Measurements from ENCODE around the gene DHX8. TPM values are rescaled to one million over a fixed set of nuclear protein-coding genes. Genes with fewer than 3 reads are reported as not detected.
A peak's percentile ranks its signal among the peaks of the same experiment; 100 is the strongest.

Gene DHX8
- total RNA-seq: 10 to 100 TPM; 75.8 to 78.2 TPM
- 10 to 100 TPM; 16.1 to 43.8 TPM for polyA plus RNA-seq

DNA sequence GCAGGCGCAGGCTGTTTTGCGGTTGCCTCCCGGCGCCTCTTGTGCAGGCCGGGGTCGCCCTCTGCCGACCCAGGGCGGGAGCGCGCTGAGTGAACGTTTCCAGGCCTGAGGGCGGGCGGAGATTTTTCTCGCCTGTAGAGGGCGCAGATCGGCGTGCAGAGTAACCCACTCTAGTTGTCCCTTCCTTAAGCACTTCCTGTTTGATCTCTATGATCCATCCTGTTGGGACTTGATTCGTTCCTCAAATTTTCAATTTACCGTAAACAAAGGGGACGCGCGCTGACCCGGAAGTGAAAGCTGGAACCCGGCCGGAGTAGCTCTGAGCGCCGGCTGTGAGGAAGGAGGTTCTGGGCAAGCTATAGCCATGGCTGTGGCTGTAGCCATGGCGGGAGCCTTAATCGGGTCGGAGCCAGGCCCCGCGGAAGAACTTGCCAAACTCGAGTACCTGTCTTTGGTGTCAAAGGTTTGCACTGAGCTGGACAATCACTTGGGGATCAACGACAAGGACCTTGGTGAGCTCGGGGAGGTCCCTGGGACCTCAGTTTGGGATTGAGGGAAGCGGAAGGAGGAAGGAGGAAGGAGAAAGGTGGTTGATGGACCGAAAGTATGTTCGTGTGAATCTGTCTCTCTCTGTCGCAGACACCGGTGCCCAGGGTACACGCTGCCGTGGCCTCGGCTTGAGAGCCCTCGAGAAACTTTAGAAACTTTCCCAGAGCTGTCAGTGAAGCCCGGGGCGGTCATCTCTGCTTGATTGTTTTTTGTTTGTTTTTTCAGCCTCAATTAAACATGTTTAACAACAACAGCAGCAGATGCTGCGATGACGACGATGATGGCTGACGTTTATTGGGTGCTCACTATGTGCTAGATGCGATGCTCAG, at the start of gene DHX8:
Gene DHX8 (plus strand): TSS at position 302 of the 878 bp plus-strand sequence. CDS start 63 bp downstream, at position 365.
- Histone ChIP-seq H3K4me1 (ENCODE audit: insufficient read depth, low read length) (peaks cover 25% of the 10 kb centered on the region), H3K36me3 (ENCODE audit: insufficient read depth, low read length) (no peaks in the 10 kb centered on the region), H3K9me3 (ENCODE audit: control insufficient read depth in 1 of 2, low read length in 2 of 2) (no peaks in the 10 kb centered on the region), H3K4me3 (ENCODE audit: low read length in 2 of 2) (peak within 1 kb of the TSS; percentile 84 to 98), H3K27ac (ENCODE audit: low read depth, low read length) (peak within 1 kb of the TSS; percentile 78), H3K27me3 (ENCODE audit: insufficient read depth, low read length) (no peaks in the 10 kb centered on the region)
- peaks cover 0 to 3% (median 0%) of the 10 kb centered on the region in 8 donors for H3K9me3 Mint-ChIP-seq
- H3K36me3 Mint-ChIP-seq: peaks cover 0 to 14% of the 10 kb centered on the region in 2 donors
- peaks cover 17 to 39% (median 29%) of the 10 kb centered on the region in 4 donors for H3K4me1 Mint-ChIP-seq
- H3K27me3 Mint-ChIP-seq: peaks cover 0 to 1% of the 10 kb centered on the region in 2 donors
- ChIA-PET POLR2A (ENCODE audit: partially characterized antibody) (interaction anchor here (0.6 to 5.8 kb wide), 22 partner anchors 10 to 660 kb away, joined by 3 to 136 read pairs (median 4); partner anchors contain the start of genes ARL4D, BECN1, BRCA1 and ETV4), CTCF (ENCODE audit: partially characterized antibody) (interaction anchor here (0.6 to 8.0 kb wide), 42 partner anchors 9 to 662 kb away, joined by 3 to 178 read pairs (median 3); partner anchors contain the start of genes ARL4D, ETV4, IFI35 and RPL27)
- peak within 1 kb of the TSS; percentile 96 to 100 (median 100) for H3K4me3 Mint-ChIP-seq
- H3K27ac Mint-ChIP-seq: peak within 1 kb of the TSS; percentile 93 to 100 (median 99)
- peak; percentile 97 to 99 (median 98) for DNase-seq
- intact Hi-C loops (cut with micrococcal nuclease): loop anchor here (1.0 to 10.0 kb wide), 10 partner anchors 90 to 649 kb away; partner anchors contain the start of genes BRCA1, NBR1, PSME3 and RND2

- Histone ChIP-seq H3K4me1 (ENCODE audit: insufficient read depth, low read length) (no peaks in the 10 kb centered on the region), H3K9me3 (ENCODE audit: control insufficient read depth in 1 of 2, low read length in 2 of 2) (no peaks in the 10 kb centered on the region), H3K27me3 (ENCODE audit: insufficient read depth, low read length) (no peaks in the 10 kb centered on the region), H3K27ac (ENCODE audit: low read depth, low read length) (no peak overlapping the region), H3K36me3 (ENCODE audit: insufficient read depth, low read length) (no peaks in the 10 kb centered on the region), H3K4me3 (ENCODE audit: low read length in 2 of 2) (no peak overlapping the region)
- ChIA-PET POLR2A (ENCODE audit: partially characterized antibody) (no interaction called here), CTCF (ENCODE audit: partially characterized antibody) (interaction anchor here (1.0 kb wide), 1 partner anchor 9 kb away, joined by 3 read pairs; no protein-coding TSS in a partner anchor)
- H3K27me3 Mint-ChIP-seq: peaks cover 12 to 22% of the 10 kb centered on the region in 2 donors
- DNase-seq: no peak
- intact Hi-C loops (cut with micrococcal nuclease): no loop called here
- H3K4me1 Mint-ChIP-seq: no peaks in the 10 kb centered on the region
- no peak overlapping the region for H3K27ac Mint-ChIP-seq
- H3K36me3 Mint-ChIP-seq: no peaks in the 10 kb centered on the region
- H3K4me3 Mint-ChIP-seq: no peak overlapping the region
- peaks cover 0 to 3% (median 0%) of the 10 kb centered on the region in 8 donors for H3K9me3 Mint-ChIP-seq
These were observed 48.9 kb upstream of the DHX8 start for GRCh38 chr17:43434902-43435319.

DNA sequence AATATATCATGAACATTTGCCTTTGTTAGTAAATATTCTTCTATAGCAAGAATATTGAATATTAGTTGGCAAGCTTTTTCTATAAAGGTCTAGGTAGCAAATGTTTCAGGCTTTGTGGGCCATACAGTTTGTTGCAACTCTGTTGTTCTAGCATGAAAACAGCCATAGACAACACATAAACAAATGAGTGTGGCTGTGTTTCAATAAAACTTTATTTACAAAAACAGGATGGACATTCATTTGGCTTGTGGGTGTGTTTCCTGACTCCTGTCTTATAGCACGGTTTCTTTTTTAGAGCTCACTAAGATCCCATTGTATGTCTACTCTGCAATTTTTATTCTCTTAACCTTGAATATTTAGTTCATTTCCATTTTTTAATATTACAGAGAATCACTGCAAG, 46.0 kb upstream of the DHX8 start:
- intact Hi-C loops (cut with micrococcal nuclease): no loop called here
- H3K27ac Mint-ChIP-seq: peak overlapping the region in 1 of 7 donors; percentile 10
- H3K27me3 Mint-ChIP-seq: peaks cover 7 to 15% of the 10 kb centered on the region in 2 donors
- no peak for DNase-seq
- Histone ChIP-seq H3K4me3 (ENCODE audit: low read length in 2 of 2) (no peak overlapping the region), H3K36me3 (ENCODE audit: insufficient read depth, low read length) (no peaks in the 10 kb centered on the region), H3K4me1 (ENCODE audit: insufficient read depth, low read length) (no peaks in the 10 kb centered on the region), H3K27me3 (ENCODE audit: insufficient read depth, low read length) (no peaks in the 10 kb centered on the region), H3K9me3 (ENCODE audit: control insufficient read depth in 1 of 2, low read length in 2 of 2) (no peaks in the 10 kb centered on the region), H3K27ac (ENCODE audit: low read depth, low read length) (no peak overlapping the region)
- no peaks in the 10 kb centered on the region for H3K36me3 Mint-ChIP-seq
- no peak overlapping the region for H3K4me3 Mint-ChIP-seq
- peaks cover 0 to 3% (median 0%) of the 10 kb centered on the region in 8 donors for H3K9me3 Mint-ChIP-seq
- ChIA-PET POLR2A (ENCODE audit: partially characterized antibody) (no interaction called here), CTCF (ENCODE audit: partially characterized antibody) (no interaction called here)
- H3K4me1 Mint-ChIP-seq: no peaks in the 10 kb centered on the region

DNA sequence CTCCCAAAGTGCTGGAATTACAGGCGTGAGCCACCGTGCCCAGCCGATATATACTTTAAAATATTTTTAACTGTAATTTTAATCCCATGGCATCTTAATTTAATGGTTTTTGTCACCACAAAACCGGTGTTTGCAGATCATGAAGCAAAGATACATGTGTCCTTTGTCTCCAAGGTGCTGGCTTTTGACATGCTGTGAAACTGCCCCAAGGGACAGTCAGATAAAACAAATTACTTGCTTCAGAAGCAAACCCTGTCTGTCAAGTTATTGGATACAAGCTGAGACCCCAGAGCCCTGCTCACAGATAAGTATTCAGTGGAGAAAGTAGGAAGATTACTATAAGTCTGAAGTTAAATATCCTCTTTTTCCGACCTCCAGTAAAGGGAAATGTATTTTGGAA, 45.1 kb upstream of the DHX8 start:
- CTCF ChIA-PET (ENCODE audit: partially characterized antibody): no interaction called here
- DNase-seq: no peak
- peaks cover 0 to 3% (median 0%) of the 10 kb centered on the region in 8 donors for H3K9me3 Mint-ChIP-seq
- H3K4me3 Mint-ChIP-seq: no peak overlapping the region
- no peaks in the 10 kb centered on the region for H3K9me3 ChIP-seq (ENCODE audit: control insufficient read depth in 1 of 2, low read length in 2 of 2)
- no peak overlapping the region for H3K27ac ChIP-seq (ENCODE audit: low read depth, low read length)
- H3K27me3 Mint-ChIP-seq: peaks cover 7 to 15% of the 10 kb centered on the region in 2 donors
- H3K4me1 ChIP-seq (ENCODE audit: insufficient read depth, low read length): no peaks in the 10 kb centered on the region
- POLR2A ChIA-PET (ENCODE audit: partially characterized antibody): interaction anchor here (0.7 kb wide), 1 partner anchor 1157 kb away, joined by 3 read pairs; no protein-coding TSS in a partner anchor
- H3K36me3 Mint-ChIP-seq: no peaks in the 10 kb centered on the region
- no peak overlapping the region for H3K4me3 ChIP-seq (ENCODE audit: low read length in 2 of 2)
- intact Hi-C loops (cut with micrococcal nuclease): no loop called here
- no peaks in the 10 kb centered on the region for H3K27me3 ChIP-seq (ENCODE audit: insufficient read depth, low read length)
- H3K36me3 ChIP-seq (ENCODE audit: insufficient read depth, low read length): no peaks in the 10 kb centered on the region
- H3K4me1 Mint-ChIP-seq: no peaks in the 10 kb centered on the region
- H3K27ac Mint-ChIP-seq: no peak overlapping the region

DNA sequence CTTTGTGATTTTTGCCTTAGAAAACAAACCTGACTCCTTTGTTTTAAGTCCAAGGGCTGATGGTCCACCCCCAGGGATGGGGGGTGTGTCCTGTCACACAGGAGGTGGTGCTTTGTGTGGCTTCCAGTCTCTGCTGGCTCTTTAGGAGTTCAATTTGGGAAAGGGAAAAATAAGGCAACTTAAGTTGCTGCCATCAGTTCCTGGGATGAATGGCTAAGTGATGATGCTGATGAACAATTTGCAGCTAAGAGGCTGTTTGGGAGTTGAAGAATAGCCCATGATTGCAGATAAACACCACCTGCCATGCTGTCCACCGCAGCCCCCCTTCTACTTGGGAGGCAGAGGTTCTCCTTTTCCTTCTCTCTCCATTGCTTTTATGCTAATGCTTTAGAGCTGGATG, 44.7 kb upstream of the DHX8 start:
- no peak overlapping the region for H3K27ac ChIP-seq (ENCODE audit: low read depth, low read length)
- DNase-seq: no peak
- CTCF ChIA-PET (ENCODE audit: partially characterized antibody): no interaction called here
- H3K9me3 ChIP-seq (ENCODE audit: control insufficient read depth in 1 of 2, low read length in 2 of 2): no peaks in the 10 kb centered on the region
- no peaks in the 10 kb centered on the region for H3K36me3 Mint-ChIP-seq
- H3K27me3 ChIP-seq (ENCODE audit: insufficient read depth, low read length): no peaks in the 10 kb centered on the region
- H3K4me1 ChIP-seq (ENCODE audit: insufficient read depth, low read length): no peaks in the 10 kb centered on the region
- peaks cover 0 to 3% (median 0%) of the 10 kb centered on the region in 8 donors for H3K9me3 Mint-ChIP-seq
- no peaks in the 10 kb centered on the region for H3K36me3 ChIP-seq (ENCODE audit: insufficient read depth, low read length)
- no peak overlapping the region for H3K4me3 ChIP-seq (ENCODE audit: low read length in 2 of 2)
- no peaks in the 10 kb centered on the region for H3K4me1 Mint-ChIP-seq
- no peak overlapping the region for H3K4me3 Mint-ChIP-seq
- peaks cover 9 to 17% of the 10 kb centered on the region in 2 donors for H3K27me3 Mint-ChIP-seq
- no peak overlapping the region for H3K27ac Mint-ChIP-seq
- POLR2A ChIA-PET (ENCODE audit: partially characterized antibody): no interaction called here
- intact Hi-C loops (cut with micrococcal nuclease): no loop called here

DNA sequence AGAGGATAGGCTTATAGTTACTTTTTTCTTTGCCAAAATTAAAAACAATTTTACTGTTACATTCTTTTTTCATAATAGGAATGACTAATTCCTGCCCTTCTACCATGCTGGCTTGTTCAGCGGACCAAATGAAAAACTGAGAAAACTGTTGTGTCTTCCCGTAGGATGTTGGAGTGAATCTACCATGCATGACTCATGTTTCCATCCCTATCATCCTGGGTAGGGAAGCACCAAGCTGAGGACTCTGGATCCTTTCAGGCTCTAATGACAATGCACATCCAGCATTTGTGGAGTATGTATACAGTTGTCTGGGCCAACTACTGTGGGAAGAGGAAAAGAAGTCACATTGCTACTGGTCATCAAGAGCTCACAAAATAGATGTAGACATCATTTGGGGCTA, 41.1 kb upstream of the DHX8 start:
- Histone ChIP-seq H3K4me1 (ENCODE audit: insufficient read depth, low read length) (no peaks in the 10 kb centered on the region), H3K27me3 (ENCODE audit: insufficient read depth, low read length) (no peaks in the 10 kb centered on the region), H3K4me3 (ENCODE audit: low read length in 2 of 2) (no peak overlapping the region), H3K36me3 (ENCODE audit: insufficient read depth, low read length) (no peaks in the 10 kb centered on the region), H3K27ac (ENCODE audit: low read depth, low read length) (no peak overlapping the region), H3K9me3 (ENCODE audit: control insufficient read depth in 1 of 2, low read length in 2 of 2) (no peaks in the 10 kb centered on the region)
- Mint-ChIP-seq H3K36me3 (no peaks in the 10 kb centered on the region), H3K4me1 (no peaks in the 10 kb centered on the region), H3K27ac (no peak overlapping the region), H3K4me3 (no peak overlapping the region), H3K27me3 (peaks cover 6 to 10% of the 10 kb centered on the region in 2 donors), H3K9me3 (no peaks in the 10 kb centered on the region)
- CTCF ChIA-PET (ENCODE audit: partially characterized antibody): interaction anchor here (1.3 kb wide), 1 partner anchor 48 kb away, joined by 3 read pairs; no protein-coding TSS in a partner anchor
- POLR2A ChIA-PET (ENCODE audit: partially characterized antibody): no interaction called here
- no peak for DNase-seq
- intact Hi-C loops (cut with micrococcal nuclease): no loop called here

DNA sequence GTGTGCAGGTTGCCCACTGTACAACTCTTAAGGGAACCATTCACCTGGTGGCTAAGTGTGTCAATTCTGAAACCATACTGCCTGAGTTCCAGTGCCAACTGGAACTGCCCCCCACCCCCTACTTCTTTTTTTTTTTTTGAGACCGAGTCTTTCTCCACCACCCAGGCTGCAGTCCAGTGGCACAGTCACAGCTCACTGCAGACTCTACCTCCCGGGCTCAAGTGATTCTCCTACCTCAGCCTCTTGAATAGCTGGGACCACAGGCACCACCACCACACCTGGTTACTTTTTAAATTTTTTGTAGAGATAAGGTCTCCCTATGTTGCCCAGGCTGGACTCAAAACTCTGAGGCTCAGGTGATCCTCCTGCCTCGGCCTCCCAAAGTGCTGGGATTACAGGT, 40.4 kb upstream of the DHX8 start:
- Histone ChIP-seq H3K4me3 (ENCODE audit: low read length in 2 of 2) (no peak overlapping the region), H3K36me3 (ENCODE audit: insufficient read depth, low read length) (no peaks in the 10 kb centered on the region), H3K27ac (ENCODE audit: low read depth, low read length) (no peak overlapping the region), H3K4me1 (ENCODE audit: insufficient read depth, low read length) (no peaks in the 10 kb centered on the region), H3K9me3 (ENCODE audit: control insufficient read depth in 1 of 2, low read length in 2 of 2) (no peaks in the 10 kb centered on the region), H3K27me3 (ENCODE audit: insufficient read depth, low read length) (no peaks in the 10 kb centered on the region)
- Mint-ChIP-seq H3K4me3 (no peak overlapping the region), H3K27ac (no peak overlapping the region), H3K27me3 (peaks cover 6 to 8% of the 10 kb centered on the region in 2 donors), H3K9me3 (no peaks in the 10 kb centered on the region), H3K36me3 (no peaks in the 10 kb centered on the region), H3K4me1 (no peaks in the 10 kb centered on the region)
- intact Hi-C loops (cut with micrococcal nuclease): no loop called here
- ChIA-PET POLR2A (ENCODE audit: partially characterized antibody) (no interaction called here), CTCF (ENCODE audit: partially characterized antibody) (interaction anchor here (1.3 kb wide), 1 partner anchor 49 kb away, joined by 3 read pairs; no protein-coding TSS in a partner anchor)
- DNase-seq: no peak
